ENCODE measurements around the gene DENND1A. TPM values are rescaled to one million over a fixed set of nuclear protein-coding genes. Genes with fewer than 3 reads are reported as not detected.

Gene DENND1A
- total RNA-seq, 1 experiment from 2014 or later = 29.7 TPM

GRCh38 chr9:123551734-123552133, 378.2 kb downstream of the DENND1A start:
- Histone ChIP-seq H3K9me3 (ENCODE audit: low read length) (no peaks in the 10 kb centered on the region), H3K79me2 (ENCODE audit: low read length) (no peaks in the 10 kb centered on the region), H3K4me2 (ENCODE audit: low read length) (no peak overlapping the region), H3K9me2 (replicated peaks; ENCODE audit: low read length) (no peaks in the 10 kb centered on the region), H3K36me3 (ENCODE audit: low read depth, low read length) (no peaks in the 10 kb centered on the region), H3K27me3 (ENCODE audit: low read length) (no peaks in the 10 kb centered on the region), H3K4me1 (ENCODE audit: insufficient read depth, low read length) (no peaks in the 10 kb centered on the region; the same call in 1 of the 2 replicates), H3K27ac (ENCODE audit: low read length) (no peak overlapping the region), H2AFZ (ENCODE audit: low read length) (no peak overlapping the region), H3K4me3 (ENCODE audit: low read length) (no peak overlapping the region), H4K20me1 (ENCODE audit: low read length) (no peaks in the 10 kb centered on the region), H3K9ac (ENCODE audit: low read length) (no peak overlapping the region), H3F3A (ENCODE audit: low read length, unreplicated experiment) (no peaks in the 10 kb centered on the region)
- TF ChIP-seq CTCF (conservative IDR thresholded peaks at IDR 0.05; ENCODE audit: low read depth, low read length) (no peak), EZH2phosphoT487 (IDR thresholded peaks at IDR 0.05; ENCODE audit: borderline replicate concordance, low read length) (no peak), EZH2 (IDR thresholded peaks at IDR 0.05; ENCODE audit: low read length, unreplicated experiment) (no peak)
- CTCF ChIA-PET = no interaction called here
- BruUV-seq (replicated peaks) = no TSS peak
- no peak for DNase-seq
- POLR2A ChIA-PET (ENCODE audit: unreplicated experiment) = no interaction called here
- intact Hi-C loops (cut with micrococcal nuclease) = no loop called here
- no peak for ATAC-seq

GRCh38 chr9:123550797-123551196, 379.1 kb downstream of the DENND1A start:
- H3K9me2 ChIP-seq (replicated peaks; ENCODE audit: low read length) = no peaks in the 10 kb centered on the region
- H3K79me2 ChIP-seq (ENCODE audit: low read length) = no peaks in the 10 kb centered on the region
- H3K9me3 ChIP-seq (ENCODE audit: low read length) = no peaks in the 10 kb centered on the region
- H3K36me3 ChIP-seq (ENCODE audit: low read depth, low read length) = no peaks in the 10 kb centered on the region
- H3K9ac ChIP-seq (ENCODE audit: low read length) = no peak overlapping the region
- no peak overlapping the region for H3K4me3 ChIP-seq (ENCODE audit: low read length)
- H2AFZ ChIP-seq (ENCODE audit: low read length) = no peak overlapping the region
- TF ChIP-seq EZH2phosphoT487 (IDR thresholded peaks at IDR 0.05; ENCODE audit: borderline replicate concordance, low read length) = no peak
- TF ChIP-seq EZH2 (IDR thresholded peaks at IDR 0.05; ENCODE audit: low read length, unreplicated experiment) = no peak
- no peak for TF ChIP-seq CTCF (conservative IDR thresholded peaks at IDR 0.05; ENCODE audit: low read depth, low read length)
- ATAC-seq (no peak), DNase-seq (no peak)
- H3F3A ChIP-seq (ENCODE audit: low read length, unreplicated experiment) = no peaks in the 10 kb centered on the region
- no peaks in the 10 kb centered on the region for H3K27me3 ChIP-seq (ENCODE audit: low read length)
- ChIA-PET POLR2A (ENCODE audit: unreplicated experiment) (no interaction called here), CTCF (no interaction called here)
- H3K4me2 ChIP-seq (ENCODE audit: low read length) = no peak overlapping the region
- intact Hi-C loops (cut with micrococcal nuclease) = no loop called here
- H4K20me1 ChIP-seq (ENCODE audit: low read length) = no peaks in the 10 kb centered on the region
- H3K27ac ChIP-seq (ENCODE audit: low read length) = no peak overlapping the region
- H3K4me1 ChIP-seq (ENCODE audit: insufficient read depth, low read length) = no peaks in the 10 kb centered on the region
- BruUV-seq (replicated peaks) = no TSS peak

- ChIA-PET CTCF (no interaction called here), POLR2A (ENCODE audit: unreplicated experiment) (no interaction called here)
- H3K27ac ChIP-seq (ENCODE audit: low read length) = no peak overlapping the region
- H3K27me3 ChIP-seq (ENCODE audit: low read length) = no peaks in the 10 kb centered on the region
- H3K9ac ChIP-seq (ENCODE audit: low read length) = no peak overlapping the region
- intact Hi-C loops (cut with micrococcal nuclease) = no loop called here
- no peak overlapping the region for H3K4me3 ChIP-seq (ENCODE audit: low read length)
- H2AFZ ChIP-seq (ENCODE audit: low read length) = no peak overlapping the region
- no peaks in the 10 kb centered on the region for H3K79me2 ChIP-seq (ENCODE audit: low read length)
- no peaks in the 10 kb centered on the region for H3F3A ChIP-seq (ENCODE audit: low read length, unreplicated experiment)
- H3K36me3 ChIP-seq (ENCODE audit: low read depth, low read length) = no peaks in the 10 kb centered on the region
- TF ChIP-seq EZH2 (IDR thresholded peaks at IDR 0.05; ENCODE audit: low read length, unreplicated experiment) (no peak), EZH2phosphoT487 (IDR thresholded peaks at IDR 0.05; ENCODE audit: borderline replicate concordance, low read length) (no peak)
- no TSS peak for BruUV-seq (replicated peaks)
- H3K4me1 ChIP-seq (ENCODE audit: insufficient read depth, low read length) = no peaks in the 10 kb centered on the region
- H4K20me1 ChIP-seq (ENCODE audit: low read length) = no peaks in the 10 kb centered on the region
- no peaks in the 10 kb centered on the region for H3K9me3 ChIP-seq (ENCODE audit: low read length)
- DNase-seq (no peak), ATAC-seq (no peak)
- no peaks in the 10 kb centered on the region for H3K9me2 ChIP-seq (replicated peaks; ENCODE audit: low read length)
- no peak overlapping the region for H3K4me2 ChIP-seq (ENCODE audit: low read length)
These were observed 379.9 kb downstream of the DENND1A start for GRCh38 chr9:123550012-123550411.

Data from PC-3 (cell line).